IMR-90 (cell line): ENCODE data around the gene ABCC10. TPM values are rescaled to one million over a fixed set of nuclear protein-coding genes. Genes with fewer than 3 reads are reported as not detected.

Experiments used
- ATAC-seq: fragments of 200-7000 bp; cut with Tn5 transposase; 2 replicates; pipeline ENCODE4 v1.9.1; 2020; ENCODE audit warnings: low read depth, mild to moderate bottlenecking, moderate library complexity
- BruUV-seq: library from RNA; stranded (reverse); fragments of 400-500 nt; replicated peaks from 2 replicates; lab custom pipeline; 2021; lab: Mats Ljungman, UMichigan
- CTCF ChIA-PET: fragments of 300-600 bp; formaldehyde crosslinking; extraction: SDS; loops from one replicate; lab custom pipeline; 2021; ENCODE audit warnings: antibody characterized with exemption; lab: Yijun Ruan, JAX
- POLR2A ChIA-PET: fragments of 300-600 bp; sonication (Branson Sonifier 250); formaldehyde crosslinking; loops from one replicate; lab custom pipeline; 2022; ENCODE audit warnings: antibody characterized with exemption; ENCODE audit not compliant: unreplicated experiment; lab: Charles Lee
- DNase-seq: peaks from one replicate; pipeline ENCODE4 v3.0.0; 2013
- H2AFZ ChIP-seq: replicated peaks from 2 replicates; pipeline ENCODE3; 2013; ENCODE audit warnings: low read length, mild to moderate bottlenecking; ENCODE audit not compliant: poor library complexity
- H2AK5ac ChIP-seq: 2 replicates; pipeline ENCODE4 v1.6.1; 2013; ENCODE audit warnings: low read depth, low read length, inconsistent platforms
- H2AK9ac ChIP-seq: replicated peaks from 2 replicates; pipeline ENCODE3; 2013; ENCODE audit warnings: mild to moderate bottlenecking, low read depth, low read length, moderate library complexity; ENCODE audit not compliant: poor library complexity
- H2BK120ac ChIP-seq: 2 replicates; pipeline ENCODE4 v1.6.1; 2013; ENCODE audit warnings: low read depth, low read length, inconsistent platforms
- H2BK15ac ChIP-seq: 3 replicates; pipeline ENCODE4 v1.6.1; 2013; ENCODE audit warnings: low read depth, low read length, inconsistent platforms
- H2BK20ac ChIP-seq: 2 replicates; pipeline ENCODE4 v1.6.1; 2013; ENCODE audit warnings: low read depth, mild to moderate bottlenecking, inconsistent platforms, low read length, moderate library complexity
- H2BK5ac ChIP-seq: 2 replicates; pipeline ENCODE4 v1.6.1; 2013; ENCODE audit warnings: mild to moderate bottlenecking, low read depth, low read length, inconsistent platforms; ENCODE audit not compliant: poor library complexity, severe bottlenecking
- H3K14ac ChIP-seq: replicated peaks from 2 replicates; pipeline ENCODE4 v1.6.1; 2013; ENCODE audit warnings: low read depth, low read length, inconsistent platforms
- H3K18ac ChIP-seq: 2 replicates; pipeline ENCODE4 v1.6.1; 2013; ENCODE audit warnings: low read depth, low read length, control low read depth
- H3K23ac ChIP-seq: 2 replicates; pipeline ENCODE4 v1.6.1; 2013; ENCODE audit warnings: low read depth, low read length, inconsistent platforms
- H3K27ac ChIP-seq: 2 replicates; pipeline ENCODE4 v1.5.1; 2013; ENCODE audit warnings: mild to moderate bottlenecking, control low read depth, low read length; ENCODE audit not compliant: insufficient read depth
- H3K27me3 ChIP-seq: 2 replicates; pipeline ENCODE4 v1.6.1; 2013; ENCODE audit warnings: low read length; ENCODE audit not compliant: control insufficient read depth, insufficient read depth
- H3K36me3 ChIP-seq: 2 replicates; pipeline ENCODE4 v1.6.1; 2013; ENCODE audit warnings: low read length, mixed read lengths; ENCODE audit not compliant: control insufficient read depth, insufficient read depth
- H3K4ac ChIP-seq: 2 replicates; pipeline ENCODE4 v1.6.1; 2013; ENCODE audit warnings: low read depth, low read length, inconsistent platforms
- H3K4me1 ChIP-seq: 2 replicates; pipeline ENCODE4 v1.6.1; 2013; ENCODE audit warnings: low read length, mixed read lengths; ENCODE audit not compliant: control insufficient read depth, insufficient read depth
- H3K4me2 ChIP-seq: 2 replicates; pipeline ENCODE4 v1.6.1; 2013; ENCODE audit warnings: low read depth, mild to moderate bottlenecking, control low read depth, low read length, moderate library complexity
- H3K4me3 ChIP-seq: 2 replicates; pipeline ENCODE4 v1.5.1; 2013; ENCODE audit warnings: low read depth, mild to moderate bottlenecking, control low read depth, low read length, moderate library complexity; ENCODE audit not compliant: insufficient read depth
- H3K56ac ChIP-seq: 2 replicates; pipeline ENCODE4 v1.6.1; 2013; ENCODE audit warnings: low read length, inconsistent platforms; ENCODE audit not compliant: insufficient read depth; ENCODE audit errors: extremely low read depth
- H3K79me1 ChIP-seq, 2 experiments: 2 replicates each; pipeline ENCODE4 v1.6.1; 2013; ENCODE audit warnings: low read length in 2 of 2, inconsistent platforms in 1 of 2, low read depth in 1 of 2
- H3K9ac ChIP-seq: 2 replicates; pipeline ENCODE4 v1.6.1; 2013; ENCODE audit warnings: low read depth, low read length, control low read depth
- H3K9me1 ChIP-seq: 2 replicates; pipeline ENCODE4 v1.6.1; 2013; ENCODE audit warnings: low read length, inconsistent platforms; ENCODE audit not compliant: insufficient read depth
- H3K9me3 ChIP-seq: 2 replicates; pipeline ENCODE4 v1.6.1; 2013; ENCODE audit warnings: low read length; ENCODE audit not compliant: control insufficient read depth, insufficient read depth
- H4K20me1 ChIP-seq: 2 replicates; pipeline ENCODE4 v1.6.1; 2013; ENCODE audit warnings: low read length, inconsistent platforms; ENCODE audit not compliant: insufficient read depth
- H4K5ac ChIP-seq: 2 replicates; pipeline ENCODE4 v1.6.1; 2013; ENCODE audit warnings: mild to moderate bottlenecking, low read depth, low read length, control low read depth
- H4K8ac ChIP-seq, 2 experiments: 2 replicates each; pipeline ENCODE4 v1.6.1; 2013; ENCODE audit warnings: low read depth in 2 of 2, low read length in 2 of 2, control low read depth in 1 of 2, inconsistent platforms in 1 of 2
- H4K91ac ChIP-seq: 2 replicates; pipeline ENCODE4 v1.6.1; 2013; ENCODE audit warnings: low read depth, low read length, inconsistent platforms; ENCODE audit not compliant: insufficient read depth
- BHLHE40 ChIP-seq: fragments of 150-350 bp; IDR thresholded peaks from 2 replicates; pipeline ENCODE4 v1.6.1; 2016; ENCODE audit warnings: mild to moderate bottlenecking, low read depth, low read length
- CEBPB ChIP-seq: IDR thresholded peaks from 2 replicates; pipeline ENCODE4 v1.6.1; 2012; ENCODE audit warnings: low read depth, low read length, improper control_type of control experiment
- CHD1 ChIP-seq: IDR thresholded peaks from 2 replicates; pipeline ENCODE4 v1.6.1; 2012; ENCODE audit warnings: low read depth, low read length, improper control_type of control experiment
- MAFK ChIP-seq: IDR thresholded peaks from 2 replicates; pipeline ENCODE4 v1.6.1; 2012; ENCODE audit warnings: low read depth, low read length, improper control_type of control experiment
- MAZ ChIP-seq: IDR thresholded peaks from 2 replicates; pipeline ENCODE4 v1.6.1; 2012; ENCODE audit warnings: low read depth, mild to moderate bottlenecking, low read length, improper control_type of control experiment, moderate library complexity, borderline replicate concordance
- NFE2L2 ChIP-seq: fragments of 150-350 bp; IDR thresholded peaks from 2 replicates; pipeline ENCODE4 v1.6.1; 2016; ENCODE audit warnings: low read depth, mild to moderate bottlenecking, low read length
- POLR2A ChIP-seq: IDR thresholded peaks from 2 replicates; pipeline ENCODE4 v1.6.1; 2012; ENCODE audit warnings: mild to moderate bottlenecking, low read depth, low read length
- RAD21 ChIP-seq: IDR thresholded peaks from 2 replicates; pipeline ENCODE4 v1.6.1; 2012; ENCODE audit warnings: low read length, improper control_type of control experiment
- RCOR1 ChIP-seq: IDR thresholded peaks from 2 replicates; pipeline ENCODE4 v1.6.1; 2012; ENCODE audit warnings: mild to moderate bottlenecking, low read length, improper control_type of control experiment; ENCODE audit not compliant: insufficient replicate concordance
- RFX5 ChIP-seq: IDR thresholded peaks from 2 replicates; pipeline ENCODE4 v1.8.0; 2012; ENCODE audit warnings: low read depth, mild to moderate bottlenecking, low read length, moderate library complexity
- SMC3 ChIP-seq: fragments of 150-350 bp; IDR thresholded peaks from 2 replicates; pipeline ENCODE4 v1.6.1; 2016; ENCODE audit warnings: low read depth, mild to moderate bottlenecking, antibody characterized with exemption, low read length, moderate library complexity
- WGBS, 2 experiments: methylation state at CpG; one replicate each; pipeline versions ENCODE4 v1.1.5 to v1.1.7; 2013; ENCODE audit warnings: missing lambda C conversion rate in 2 of 2; ENCODE audit not compliant: insufficient read length in 1 of 2; ENCODE audit errors: extremely low coverage in 2 of 2; 5-methylcytosine and 5-hydroxymethylcytosine counted together
- dilution Hi-C: fragments of 300-500 bp; cut with HindIII; formaldehyde crosslinking; loops from one replicate; pipeline ENCODE4 v1.14.3; 2018; ENCODE audit warnings: low sequenced_read_pairs; ENCODE audit not compliant: unreplicated experiment
- in situ Hi-C: fragments of 300-500 bp; cut with MboI; formaldehyde crosslinking; loops from 3 replicates; pipeline ENCODE4 v1.14.3; 2019; ENCODE audit warnings: low sequenced_read_pairs, inconsistent platforms, mixed read lengths
- intact Hi-C: fragments of 100-400 bp; cut with micrococcal nuclease; formaldehyde crosslinking; loops from 2 replicates; pipeline ENCODE4 v1.10.0; 2022
- polyA plus RNA-seq, 3 experiments: library from polyadenylated mRNA; depleted of rRNA; stranded (reverse); fragments of >200 nt; gene quantifications; 2 replicates each; pipeline ENCODE4 v1.2.3, GENCODE V29; 2012; ENCODE audit warnings: low replicate concordance in 1 of 3
- total RNA-seq: library from RNA; depleted of rRNA; stranded (reverse); fragments of >200 nt; gene quantifications from 2 replicates; pipeline ENCODE4 v1.2.3, GENCODE V29; 2012
- TF ChIP-seq, protein P1 (sequence below): fragments of 150-350 bp; IDR thresholded peaks from 2 replicates; pipeline ENCODE4 v1.6.1; 2017; ENCODE audit warnings: mild to moderate bottlenecking, antibody characterized with exemption, low read length, low read depth
- TF ChIP-seq, protein P2 (sequence below): conservative IDR thresholded peaks from 2 replicates; pipeline ENCODE4 v1.5.1; 2012; ENCODE audit warnings: mild to moderate bottlenecking, low read depth, low read length, improper control_type of control experiment
- TF ChIP-seq, protein P3 (sequence below): fragments of 150-350 bp; IDR thresholded peaks from 2 replicates; pipeline ENCODE4 v1.6.1; 2016; ENCODE audit warnings: low read depth, mild to moderate bottlenecking, low read length, moderate library complexity, borderline replicate concordance

The ABCC10 gene
- total and polyA plus RNA-seq, 2 of the 4 experiments (the other 2 are of a cell fraction), result 7.0 to 26.3 TPM

DNA sequence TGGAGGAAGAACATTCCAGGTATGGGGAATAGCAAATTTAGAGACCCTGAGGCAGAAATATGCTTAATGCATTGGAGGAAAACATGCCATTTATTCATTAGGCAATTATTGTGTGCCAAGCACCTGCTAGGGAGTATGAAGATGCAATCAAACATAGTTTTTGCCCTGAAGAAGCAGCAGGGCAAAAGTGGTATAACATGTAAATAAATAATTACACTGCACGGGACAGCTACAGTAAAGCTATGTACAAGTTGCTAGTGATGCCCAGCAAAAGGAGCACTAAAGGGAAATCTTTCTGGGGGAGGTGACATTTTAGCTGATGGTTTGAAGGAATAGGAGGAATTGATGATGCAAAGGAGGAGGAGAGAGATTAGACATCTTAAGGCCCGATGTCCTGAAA is 49.4 kb downstream of the ABCC10 start:
- POLR2A ChIA-PET, result no interaction called here
- no CpG with 5 or more reads among the region's 2 CpGs for WGBS, 2 experiments
- no peak overlapping the region for H2BK15ac ChIP-seq

More for the DNA sequence above, 49.4 kb downstream of the ABCC10 start:
- Histone ChIP-seq H3K27me3 (no peaks in the 10 kb centered on the region), H2BK120ac (0 out of 2 replicates have a peak overlapping the region, but pooled peaks have one; percentile 1), H4K5ac (peak overlapping the region; percentile 92), H3K4me2 (peak overlapping the region; percentile 82), H3K36me3 (no peaks in the 10 kb centered on the region), H3K4me3 (peak overlapping the region; percentile 66), H3K9ac (peak overlapping the region; percentile 53; the same call in 1 of the 2 replicates), H2AK5ac (peak overlapping the region; percentile 1; the same call in 1 of the 2 replicates), H3K4ac (peak overlapping the region; percentile 30; the same call in 1 of the 2 replicates), H3K9me3 (no peaks in the 10 kb centered on the region), H3K14ac (peak overlapping the region; percentile 86), H3K4me1 (peaks cover 7% of the 10 kb centered on the region), H4K91ac (no peak overlapping the region), H3K23ac (peak overlapping the region; percentile 3; the same call in 1 of the 2 replicates), H2BK5ac (no peak overlapping the region), H3K79me1 (peaks cover 24 to 37% of the 10 kb centered on the region in 2 experiments), H3K27ac (no peak overlapping the region), H3K56ac (peak overlapping the region; percentile 43; the same call in 1 of the 2 replicates), H2AK9ac (no peak overlapping the region), H3K18ac (no peak overlapping the region; the same call in 1 of the 2 replicates), H3K9me1 (peaks cover 21% of the 10 kb centered on the region), H4K8ac (peak overlapping the region; percentile 85 to 92), H2BK20ac (no peak overlapping the region), H2AFZ (peak overlapping the region; percentile 89), H4K20me1 (peaks cover 3% of the 10 kb centered on the region; the same call in 1 of the 2 replicates)
- in situ Hi-C loops, result no loop called here
- intact Hi-C loops, result loop anchor here (1.0 kb wide), 2 partner anchors 16 to 40 kb away; no protein-coding TSS in a partner anchor
- DNase-seq (no peak), ATAC-seq (no peak)
- dilution Hi-C loops, result no loop called here
- BruUV-seq, result no TSS peak
- no peak for TF ChIP-seq RFX5
- no peak for TF ChIP-seq RCOR1
- TF ChIP-seq CEBPB, result no peak
- TF ChIP-seq, protein P1, sequence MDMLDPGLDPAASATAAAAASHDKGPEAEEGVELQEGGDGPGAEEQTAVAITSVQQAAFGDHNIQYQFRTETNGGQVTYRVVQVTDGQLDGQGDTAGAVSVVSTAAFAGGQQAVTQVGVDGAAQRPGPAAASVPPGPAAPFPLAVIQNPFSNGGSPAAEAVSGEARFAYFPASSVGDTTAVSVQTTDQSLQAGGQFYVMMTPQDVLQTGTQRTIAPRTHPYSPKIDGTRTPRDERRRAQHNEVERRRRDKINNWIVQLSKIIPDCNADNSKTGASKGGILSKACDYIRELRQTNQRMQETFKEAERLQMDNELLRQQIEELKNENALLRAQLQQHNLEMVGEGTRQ, result no peak
- TF ChIP-seq CHD1, result no peak
- TF ChIP-seq NFE2L2, result no peak
- TF ChIP-seq MAFK, result no peak
- TF ChIP-seq, protein P2, sequence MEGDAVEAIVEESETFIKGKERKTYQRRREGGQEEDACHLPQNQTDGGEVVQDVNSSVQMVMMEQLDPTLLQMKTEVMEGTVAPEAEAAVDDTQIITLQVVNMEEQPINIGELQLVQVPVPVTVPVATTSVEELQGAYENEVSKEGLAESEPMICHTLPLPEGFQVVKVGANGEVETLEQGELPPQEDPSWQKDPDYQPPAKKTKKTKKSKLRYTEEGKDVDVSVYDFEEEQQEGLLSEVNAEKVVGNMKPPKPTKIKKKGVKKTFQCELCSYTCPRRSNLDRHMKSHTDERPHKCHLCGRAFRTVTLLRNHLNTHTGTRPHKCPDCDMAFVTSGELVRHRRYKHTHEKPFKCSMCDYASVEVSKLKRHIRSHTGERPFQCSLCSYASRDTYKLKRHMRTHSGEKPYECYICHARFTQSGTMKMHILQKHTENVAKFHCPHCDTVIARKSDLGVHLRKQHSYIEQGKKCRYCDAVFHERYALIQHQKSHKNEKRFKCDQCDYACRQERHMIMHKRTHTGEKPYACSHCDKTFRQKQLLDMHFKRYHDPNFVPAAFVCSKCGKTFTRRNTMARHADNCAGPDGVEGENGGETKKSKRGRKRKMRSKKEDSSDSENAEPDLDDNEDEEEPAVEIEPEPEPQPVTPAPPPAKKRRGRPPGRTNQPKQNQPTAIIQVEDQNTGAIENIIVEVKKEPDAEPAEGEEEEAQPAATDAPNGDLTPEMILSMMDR, result no peak
- TF ChIP-seq BHLHE40, result no peak
- no peak for TF ChIP-seq SMC3
- no peak for TF ChIP-seq MAZ
- no peak for TF ChIP-seq RAD21
- no peak for TF ChIP-seq POLR2A
- TF ChIP-seq, protein P3, sequence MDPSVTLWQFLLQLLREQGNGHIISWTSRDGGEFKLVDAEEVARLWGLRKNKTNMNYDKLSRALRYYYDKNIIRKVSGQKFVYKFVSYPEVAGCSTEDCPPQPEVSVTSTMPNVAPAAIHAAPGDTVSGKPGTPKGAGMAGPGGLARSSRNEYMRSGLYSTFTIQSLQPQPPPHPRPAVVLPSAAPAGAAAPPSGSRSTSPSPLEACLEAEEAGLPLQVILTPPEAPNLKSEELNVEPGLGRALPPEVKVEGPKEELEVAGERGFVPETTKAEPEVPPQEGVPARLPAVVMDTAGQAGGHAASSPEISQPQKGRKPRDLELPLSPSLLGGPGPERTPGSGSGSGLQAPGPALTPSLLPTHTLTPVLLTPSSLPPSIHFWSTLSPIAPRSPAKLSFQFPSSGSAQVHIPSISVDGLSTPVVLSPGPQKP, result no peak
- CTCF ChIA-PET, result no interaction called here
